COLO668 (cell line): ENCODE data around the gene FKBP1A.
"Not testable (repeated sequence)": the region's sequence is repeated elsewhere in the genome, so short reads cannot be mapped to it uniquely, and the experiment has no call there.

Experiments used
- DNase-seq: peaks from one replicate; lab custom pipeline; 2025; ENCODE audit not compliant: unreplicated experiment; lab: John Stamatoyannopoulos, UW

Gene FKBP1A

DNA sequence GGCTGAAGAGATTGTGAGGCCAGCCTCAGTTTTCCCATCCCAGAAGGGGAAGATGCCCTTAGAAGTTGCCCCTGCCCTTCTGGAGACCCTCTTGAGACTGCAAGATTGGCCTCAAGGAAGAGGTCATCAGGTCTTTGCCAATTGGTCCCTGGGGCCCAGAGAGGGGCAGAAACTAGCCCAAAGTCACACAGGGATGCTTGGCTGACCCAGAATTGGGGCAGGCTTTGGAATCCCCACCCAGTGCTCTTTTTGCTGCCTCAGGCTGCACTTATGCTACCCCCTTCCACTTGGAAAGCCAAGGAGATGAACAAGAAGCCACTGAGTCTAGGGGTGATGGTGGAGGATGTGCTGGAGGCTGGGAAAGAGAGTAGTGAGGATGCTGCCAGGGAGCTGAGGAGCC lies 24.9 kb upstream of the FKBP1A start:
- DNase-seq, result no peak

DNA sequence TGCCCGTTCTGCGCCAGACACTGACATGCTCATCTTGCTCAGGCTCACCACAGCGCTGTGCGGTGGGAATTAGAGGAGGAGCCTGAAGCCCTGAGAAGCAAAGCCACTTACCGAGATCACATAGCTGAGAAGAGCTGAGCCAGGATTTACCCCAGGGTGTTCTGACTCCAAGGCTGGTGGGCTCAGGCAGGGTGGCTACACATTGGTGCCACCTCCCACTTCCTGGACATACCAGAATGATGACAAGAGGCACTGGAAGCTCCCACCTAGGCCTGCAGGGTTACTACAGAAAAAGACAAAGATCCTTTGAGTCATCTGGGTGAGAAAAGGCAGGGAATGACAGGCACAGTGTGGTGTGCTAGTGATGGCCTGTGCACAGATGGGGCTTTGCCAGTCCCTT lies 24.4 kb upstream of the FKBP1A start:
- no peak for DNase-seq

DNA sequence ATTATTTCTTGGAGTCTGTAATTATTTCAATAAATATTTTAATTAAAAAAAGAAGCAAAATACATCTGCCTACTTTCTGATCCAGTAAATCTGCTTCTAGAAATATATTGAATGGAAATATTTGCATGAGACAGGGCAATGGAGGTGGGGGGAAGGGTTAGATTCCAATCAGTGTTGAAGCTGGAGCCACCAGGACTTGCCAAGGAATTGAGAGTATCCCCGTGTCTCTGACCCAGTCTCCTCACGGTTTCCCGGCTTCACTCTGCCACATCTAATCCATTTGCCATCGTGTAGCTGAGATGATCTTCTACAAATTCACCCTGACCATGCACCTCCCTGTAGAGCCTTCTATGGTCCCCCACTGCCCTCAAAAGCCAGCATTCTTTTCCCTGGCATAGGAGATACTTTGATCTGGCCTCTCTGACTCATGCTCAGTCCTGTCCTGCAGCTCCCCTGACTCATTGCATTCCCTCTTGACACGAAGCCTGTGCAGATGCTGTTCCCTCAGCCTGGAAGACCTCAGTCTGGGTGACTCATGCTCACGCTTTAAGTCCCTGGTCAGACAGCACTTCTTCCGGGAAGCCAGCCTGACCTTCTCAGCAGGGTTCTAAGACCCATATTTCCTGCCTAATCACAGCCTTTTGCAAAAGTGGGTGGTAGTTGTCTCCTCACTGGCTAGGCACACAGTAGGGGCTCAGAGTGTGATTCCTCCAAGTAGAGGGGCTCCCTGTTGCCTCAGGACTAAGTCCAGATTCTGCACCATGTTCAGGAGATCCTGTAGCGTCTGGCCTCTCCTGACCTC lies 23.0 kb upstream of the FKBP1A start:
- DNase-seq, result no peak

DNA sequence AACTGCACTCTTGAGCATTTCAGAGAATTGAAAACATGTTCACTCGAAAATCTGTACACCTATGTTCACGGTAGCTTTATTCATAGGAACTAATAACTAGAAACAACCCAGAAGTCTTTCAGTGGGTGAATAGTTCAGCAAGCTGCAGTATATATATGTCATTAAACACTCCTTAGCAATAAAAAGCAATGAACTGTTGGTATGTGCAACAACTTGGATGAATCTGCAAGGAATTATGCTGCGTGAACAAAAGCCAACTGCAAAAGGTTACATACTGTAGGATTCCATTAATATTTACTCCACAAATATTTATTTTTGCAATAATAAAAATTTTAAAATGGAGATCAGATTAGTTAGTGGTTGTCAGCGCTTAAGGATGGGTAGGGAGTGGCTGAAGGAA lies 22.1 kb upstream of the FKBP1A start:
- DNase-seq, result no peak

DNA sequence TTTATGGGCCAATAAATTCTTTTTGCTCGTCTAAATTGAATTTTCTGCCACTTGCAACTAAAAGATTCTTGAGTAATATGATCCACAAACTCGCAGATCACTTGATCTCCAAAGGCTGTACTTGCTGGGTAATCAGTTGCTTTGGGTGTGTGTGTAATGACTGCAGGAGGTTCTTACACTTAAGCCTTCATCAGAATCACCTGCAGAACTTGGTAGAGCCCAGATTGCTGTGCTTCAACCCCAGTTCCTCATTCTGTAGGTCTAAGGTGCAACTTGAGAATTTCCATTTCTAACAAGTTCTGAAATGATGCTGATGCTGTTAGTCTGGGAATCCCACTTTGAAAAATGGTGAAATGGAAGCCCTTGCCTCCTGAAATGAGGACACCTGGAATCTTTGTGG lies 12.9 kb upstream of the FKBP1A start:
- no peak for DNase-seq

DNA sequence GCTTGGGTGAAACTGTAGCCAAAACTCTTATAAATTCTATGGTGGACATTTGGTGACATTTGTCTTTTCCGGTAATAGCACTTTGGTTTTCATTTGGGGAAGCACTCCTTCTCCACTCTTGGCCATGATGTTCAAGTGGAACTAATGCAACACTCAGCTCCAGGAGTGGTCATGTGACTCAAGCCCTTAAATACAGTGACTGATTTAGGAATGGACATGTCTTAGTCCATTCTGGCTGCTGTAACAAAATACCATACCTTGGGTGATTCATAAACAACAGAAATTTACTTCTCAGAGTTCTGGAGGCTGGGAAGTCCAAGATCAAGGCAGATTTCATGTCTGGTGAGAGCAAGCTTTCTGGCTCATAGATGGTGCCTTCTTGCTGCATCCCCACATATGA lies 10.8 kb upstream of the FKBP1A start:
- DNase-seq, result no peak

DNA sequence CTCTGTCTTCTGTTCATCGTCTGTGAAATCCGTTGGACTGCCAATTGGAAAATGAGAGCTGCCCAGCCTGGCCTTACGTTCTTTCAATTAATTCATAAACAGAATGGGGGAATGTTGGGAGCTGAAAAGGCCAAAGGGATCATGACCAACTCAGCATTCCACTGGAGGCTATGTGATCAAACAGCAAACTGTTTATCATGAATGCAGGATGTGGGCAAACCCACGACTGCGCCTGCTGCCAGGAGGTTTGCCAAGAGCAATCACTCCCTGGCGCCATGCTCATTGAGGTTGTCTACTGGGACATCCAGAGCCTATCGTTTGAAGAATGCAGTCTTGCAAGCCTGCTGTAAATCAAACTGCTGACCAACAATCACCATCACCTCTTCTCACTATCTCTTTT lies 9.3 kb upstream of the FKBP1A start:
- DNase-seq, result no peak

DNA sequence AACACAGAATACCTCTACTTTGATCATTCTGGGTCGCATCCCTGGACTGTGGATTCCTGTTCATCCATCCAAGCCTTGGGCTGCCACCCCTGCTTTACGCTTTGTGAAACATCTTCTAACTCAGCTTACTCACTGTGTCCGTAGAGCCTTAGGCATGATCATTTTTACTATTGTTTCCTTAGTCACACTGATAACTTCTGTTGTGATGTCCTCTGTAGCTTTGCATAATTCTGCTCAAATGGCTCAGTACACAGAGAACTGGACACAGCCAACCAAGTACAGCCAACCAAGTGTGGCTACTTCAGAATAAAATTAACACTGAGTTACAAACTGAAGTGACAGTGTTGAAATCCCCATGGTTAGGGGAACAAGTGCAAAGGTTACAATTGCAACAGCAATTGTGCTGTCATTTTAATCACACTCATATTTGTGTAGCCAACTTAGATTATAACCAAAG lies 8.6 kb upstream of the FKBP1A start:
- DNase-seq, result no peak

DNA sequence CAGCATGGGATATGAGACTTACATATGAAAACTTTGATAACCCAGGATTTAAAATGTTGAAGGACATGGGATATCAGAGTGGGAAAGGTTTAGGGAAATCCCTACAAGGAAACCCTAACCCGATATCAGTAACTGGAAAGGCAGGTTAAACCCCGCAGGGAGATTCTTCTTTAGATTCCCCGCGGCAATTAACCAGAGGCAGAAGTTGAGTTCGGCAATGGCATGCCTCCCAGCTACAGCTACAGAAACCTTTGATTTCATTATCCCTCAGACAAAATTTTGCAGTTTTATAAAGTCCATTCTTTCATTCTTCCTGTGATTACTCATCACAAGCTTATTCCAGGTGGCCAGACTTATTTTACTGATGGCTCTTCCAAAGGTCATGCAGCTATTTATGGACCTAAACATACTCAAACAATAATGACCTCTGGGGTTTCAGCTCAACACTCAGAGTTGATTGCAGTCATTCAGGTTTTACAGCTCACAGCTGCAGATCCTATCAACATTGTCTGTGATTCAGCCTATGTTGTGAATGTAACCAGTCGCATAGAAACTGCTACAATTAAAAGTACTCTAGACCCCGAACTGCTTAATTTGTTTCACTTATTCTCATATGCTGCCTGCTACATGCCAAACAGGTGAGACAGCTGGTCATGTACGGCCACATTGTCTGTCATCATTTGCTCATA lies 7.0 kb upstream of the FKBP1A start:
- DNase-seq, result peak; percentile 51

DNA sequence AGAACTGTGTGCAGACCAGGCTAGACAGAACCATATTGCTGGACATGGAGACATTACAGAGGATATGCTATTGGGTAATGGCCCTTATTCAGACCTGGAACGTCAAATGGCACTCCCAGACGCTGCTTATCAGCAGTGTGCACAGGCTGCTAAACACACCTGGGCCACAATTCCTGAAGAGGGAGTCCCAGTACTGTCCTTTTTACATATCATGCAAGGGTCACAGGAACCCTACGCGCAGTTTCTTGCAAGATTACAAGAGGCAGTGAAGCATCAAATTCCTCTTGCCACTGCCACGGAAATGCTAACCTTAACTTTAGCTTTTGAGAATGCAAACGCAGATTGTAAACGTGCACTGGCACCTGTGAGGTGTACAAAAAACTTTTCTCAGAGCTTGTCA lies 5.3 kb upstream of the FKBP1A start:
- not testable (repeated sequence) for DNase-seq

DNA sequence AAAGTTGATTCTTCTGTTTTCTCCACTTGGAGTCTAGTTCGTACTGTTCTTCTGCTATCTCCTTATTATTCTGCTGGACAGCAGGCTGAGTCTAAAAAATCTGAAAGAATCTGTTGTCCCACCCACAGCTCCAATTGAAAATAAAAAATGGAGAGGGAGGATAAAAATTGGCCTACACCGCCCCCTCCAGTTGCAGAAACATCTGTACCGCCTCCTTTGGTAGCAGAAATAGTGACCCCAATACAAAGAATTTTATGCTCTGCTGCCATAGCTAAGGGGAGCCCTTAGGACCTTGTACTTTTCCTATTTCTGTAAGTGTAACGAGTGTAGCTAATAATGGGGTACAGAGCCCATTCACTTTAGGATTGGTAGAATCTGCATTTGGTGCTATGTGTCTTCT lies 4.9 kb upstream of the FKBP1A start:
- no peak for DNase-seq

DNA sequence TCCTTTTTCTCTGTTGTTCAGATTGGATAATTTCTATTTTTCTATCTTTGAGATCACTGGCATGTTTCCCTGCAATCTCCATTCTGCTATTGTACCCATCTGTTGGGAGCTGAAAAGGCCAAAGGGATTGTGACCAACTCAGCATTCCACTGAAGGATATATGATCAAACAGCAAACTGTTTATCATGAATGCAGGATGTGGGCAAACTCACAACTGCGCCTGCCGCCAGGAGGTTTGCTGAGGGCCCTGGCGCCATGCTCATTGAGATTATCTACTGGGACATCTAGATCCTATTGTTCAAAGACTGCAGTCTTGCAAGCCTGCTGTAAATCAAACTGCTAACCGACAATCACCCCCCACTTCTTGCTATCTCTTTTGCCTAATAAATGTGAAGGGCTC lies 3.8 kb upstream of the FKBP1A start:
- DNase-seq, result no peak

DNA sequence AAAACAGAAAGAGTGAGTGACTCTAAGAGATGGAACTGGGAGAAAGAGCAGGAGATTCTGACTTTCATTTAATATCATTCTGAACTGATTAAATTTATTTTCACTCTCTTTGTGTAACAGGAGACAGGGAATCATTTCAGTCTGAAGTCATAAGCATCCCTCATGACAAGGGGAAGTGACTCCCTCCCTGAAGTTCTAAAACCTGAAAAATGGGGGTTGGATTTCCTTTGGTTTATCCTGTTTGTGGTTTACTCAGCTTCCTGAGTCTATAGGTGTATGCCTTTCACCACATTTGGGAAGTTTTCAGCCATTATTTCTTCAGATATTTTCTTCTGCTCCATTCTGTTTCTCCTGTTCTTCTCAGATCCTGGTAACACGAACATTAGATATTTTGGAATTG lies 3.4 kb upstream of the FKBP1A start:
- DNase-seq, result no peak

DNA sequence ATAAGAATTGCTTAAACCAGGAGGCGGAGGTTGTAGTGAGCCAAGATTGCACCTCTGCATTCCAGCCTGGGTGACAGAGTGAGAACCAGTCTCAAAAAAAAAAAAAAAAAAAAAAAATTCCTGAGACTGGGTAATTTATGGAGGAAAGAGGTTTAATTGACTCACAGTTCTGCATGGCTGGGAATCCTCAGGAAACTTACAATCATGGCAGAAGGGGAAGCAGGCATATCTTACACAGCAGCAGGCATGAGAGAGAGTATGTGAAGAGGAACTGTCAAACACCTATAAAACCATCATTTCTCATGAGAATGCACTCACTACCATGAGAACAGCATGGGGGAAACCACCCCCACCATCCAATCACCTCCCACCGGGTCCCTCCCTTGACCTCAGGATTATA lies 1.8 kb upstream of the FKBP1A start:
- DNase-seq, result no peak

DNA sequence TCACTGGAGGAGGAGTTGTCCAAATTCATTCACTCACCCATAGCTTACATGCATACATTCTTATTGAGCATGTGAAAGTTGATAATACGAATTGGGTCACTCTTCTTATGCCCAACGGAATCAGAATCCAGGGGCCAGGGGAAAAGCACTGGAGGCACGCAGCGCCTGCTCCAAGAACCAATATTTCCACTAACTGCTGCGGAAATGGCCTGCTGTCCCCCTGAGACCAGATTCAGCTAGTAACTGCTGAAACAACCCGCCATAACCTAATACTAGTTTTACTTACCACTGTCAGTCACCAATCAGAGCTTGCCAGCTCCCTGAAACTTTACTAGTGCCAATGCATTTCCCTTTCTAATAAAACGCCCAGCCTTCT lies 641 bp upstream of the FKBP1A start:
- no peak for DNase-seq

DNA sequence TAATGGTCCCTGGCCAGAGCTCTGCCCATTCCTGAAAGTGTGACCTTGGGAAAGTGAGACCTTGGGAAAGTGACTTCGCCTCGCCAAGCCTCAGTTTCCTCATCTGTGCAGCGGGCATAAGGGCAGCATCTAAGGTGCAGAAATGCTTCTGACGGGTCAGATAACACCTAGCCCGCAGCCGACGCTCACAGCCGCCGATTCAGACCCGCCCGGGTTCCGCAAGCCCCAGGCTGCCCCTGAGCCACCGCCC lies 486 bp downstream of the FKBP1A start:
- no peak for DNase-seq

DNA sequence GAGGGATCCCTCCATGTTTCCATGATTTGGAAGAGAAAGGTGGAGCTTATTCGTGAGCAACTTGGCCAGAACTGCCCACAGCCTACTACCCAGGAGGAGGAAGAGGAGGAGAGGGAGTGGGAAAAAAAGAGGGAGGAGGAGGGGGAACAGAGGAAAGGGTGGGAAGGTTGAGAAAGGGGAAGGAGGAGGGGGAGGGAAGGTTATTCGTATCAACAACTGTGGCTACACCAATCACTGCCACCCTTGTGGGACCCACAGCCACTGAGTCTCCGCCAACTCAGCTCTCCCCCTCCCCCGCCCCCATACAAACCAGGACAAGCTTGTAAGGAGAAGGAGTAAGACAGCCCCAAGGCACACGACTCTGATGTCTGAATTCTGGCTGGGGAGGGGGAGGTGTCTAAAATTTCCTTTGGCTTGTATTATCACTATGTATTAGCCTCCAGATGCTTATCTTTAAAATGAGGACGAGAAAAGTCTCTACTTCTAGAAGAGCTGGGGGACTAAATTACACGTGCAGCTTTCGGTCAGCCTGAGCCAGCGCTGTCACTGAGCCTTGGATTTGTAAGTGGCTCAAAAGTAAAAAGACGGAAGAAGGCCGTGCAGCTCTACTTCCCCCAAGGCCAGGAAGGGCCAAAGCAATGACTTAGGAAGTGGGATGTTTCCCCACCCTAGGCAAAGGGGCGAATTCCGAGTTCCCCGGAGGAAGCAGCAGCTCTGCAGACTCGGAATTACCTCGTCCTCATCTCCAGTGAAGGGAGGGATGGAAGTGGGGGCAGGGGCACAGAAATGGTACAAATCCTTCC lies 1.0 kb downstream of the FKBP1A start:
- DNase-seq, result no peak

DNA sequence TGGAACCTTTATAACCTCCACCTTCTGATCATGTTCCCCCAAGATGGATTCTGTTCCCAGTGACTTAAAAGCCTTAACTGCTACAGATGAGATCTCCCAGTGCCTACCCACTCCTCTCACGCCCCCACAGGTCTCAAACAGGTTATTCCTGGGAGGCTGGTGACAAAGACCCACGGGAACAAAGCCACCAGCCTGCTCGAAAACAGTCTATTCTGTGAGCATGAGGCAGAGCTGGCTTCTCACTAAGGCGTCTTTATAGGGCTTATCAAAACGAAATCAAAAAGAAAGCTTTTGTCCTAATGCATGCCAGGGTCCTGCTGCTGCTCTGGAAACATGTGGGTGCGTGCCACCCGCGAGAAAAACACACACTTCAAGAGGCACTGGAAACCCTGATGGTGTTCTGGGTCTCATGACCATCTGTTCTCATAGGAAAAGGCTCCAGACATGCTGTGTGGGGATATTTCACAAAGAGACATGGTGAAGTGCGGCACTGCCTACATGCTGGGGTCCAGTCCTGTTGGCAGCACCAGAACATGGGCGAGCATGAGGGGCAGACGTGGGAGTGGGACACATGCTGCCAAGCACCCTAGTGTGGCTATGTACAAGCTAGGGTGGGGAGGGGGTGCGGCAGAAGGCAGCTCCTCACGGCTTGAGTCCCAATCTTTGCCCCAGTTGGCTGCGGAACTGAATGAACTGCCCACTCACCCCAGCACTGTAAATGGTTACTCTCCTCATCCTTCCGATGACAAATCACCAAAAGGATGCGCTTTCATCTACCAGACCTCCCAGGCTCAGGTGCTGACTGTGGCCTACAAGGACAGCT lies 2.1 kb downstream of the FKBP1A start:
- no peak for DNase-seq

DNA sequence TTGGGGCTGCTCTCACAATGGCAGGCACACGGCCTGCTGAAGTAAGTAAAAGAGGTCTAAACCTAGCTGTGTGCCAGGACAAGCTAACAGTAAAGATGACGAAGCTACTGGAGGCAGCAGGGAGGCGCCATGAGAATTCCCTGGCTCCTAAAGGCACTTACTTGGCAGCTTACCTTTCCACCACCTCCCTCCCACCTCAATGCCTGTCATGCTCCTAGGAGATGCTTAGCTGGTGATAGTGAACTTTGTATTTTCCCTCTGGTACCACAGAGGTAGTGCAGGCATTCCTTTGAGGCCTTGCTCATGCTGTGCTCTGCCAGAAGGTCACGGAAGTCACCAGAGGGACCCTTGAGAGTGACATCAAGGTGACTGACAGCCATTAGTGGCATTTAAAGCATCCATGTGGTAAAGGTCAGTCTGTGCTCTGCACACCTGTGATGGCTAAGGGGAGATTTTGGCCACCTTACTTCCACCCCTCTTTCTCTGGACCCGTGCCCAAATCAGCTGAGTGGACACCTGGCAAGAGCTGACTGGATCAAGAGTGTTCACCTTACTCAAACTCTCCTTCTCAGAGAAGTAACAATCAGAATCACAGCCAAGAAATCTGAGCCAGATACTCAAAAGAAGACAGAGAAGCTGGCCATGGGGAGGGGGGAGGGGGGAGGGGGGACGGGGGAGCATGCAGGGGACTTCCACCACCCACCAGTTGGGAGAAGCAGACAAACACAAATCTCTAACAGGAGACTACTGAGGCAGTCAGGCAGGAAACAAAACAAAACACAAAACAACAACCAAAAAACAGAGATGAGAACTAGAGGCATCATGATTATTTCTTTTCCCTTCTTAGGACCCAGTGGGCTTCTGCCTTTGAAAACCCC lies 2.9 kb downstream of the FKBP1A start:
- no peak for DNase-seq

DNA sequence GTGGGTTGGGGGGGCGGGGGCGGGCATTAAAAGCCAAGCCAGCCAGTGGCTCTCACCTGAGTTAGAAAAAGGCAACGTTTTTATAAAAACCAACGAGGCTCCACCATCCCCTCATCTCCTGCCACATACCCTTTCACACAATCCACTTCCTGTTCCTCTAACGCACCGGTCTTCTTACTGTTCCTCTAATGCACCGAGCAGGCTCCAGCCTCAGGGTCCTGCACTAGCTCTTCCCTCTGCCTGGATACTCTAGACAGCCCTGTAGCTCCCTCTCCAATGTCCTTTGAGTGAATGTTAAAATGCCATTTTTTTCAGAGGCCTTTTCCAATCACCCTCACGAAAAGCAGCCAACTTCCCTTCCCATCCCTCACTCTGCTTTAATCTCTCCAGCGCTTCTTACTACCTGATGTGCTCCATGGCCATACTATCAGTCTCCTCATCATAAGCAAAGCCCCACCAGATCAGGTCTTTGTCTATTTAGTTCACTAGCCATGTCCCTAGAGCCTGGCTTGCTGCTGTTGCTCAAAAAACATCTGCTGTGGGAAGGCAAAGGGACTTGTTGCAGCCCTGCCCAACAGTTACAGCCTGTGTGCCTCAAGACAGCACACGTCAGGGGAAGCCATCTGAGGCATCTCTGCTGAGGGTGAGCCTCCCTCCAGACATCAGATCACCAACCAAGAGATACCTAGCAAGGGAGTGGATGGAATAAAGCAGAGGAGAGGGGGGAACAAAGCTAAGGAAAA lies 3.9 kb downstream of the FKBP1A start:
- no peak for DNase-seq
